ENCODE measurements around the gene LMNA. TPM values are rescaled to one million over a fixed set of nuclear protein-coding genes. Genes with fewer than 3 reads are reported as not detected.

The LMNA gene
- total RNA-seq, 1 donor from 2014 or later = 20.5 TPM

DNA sequence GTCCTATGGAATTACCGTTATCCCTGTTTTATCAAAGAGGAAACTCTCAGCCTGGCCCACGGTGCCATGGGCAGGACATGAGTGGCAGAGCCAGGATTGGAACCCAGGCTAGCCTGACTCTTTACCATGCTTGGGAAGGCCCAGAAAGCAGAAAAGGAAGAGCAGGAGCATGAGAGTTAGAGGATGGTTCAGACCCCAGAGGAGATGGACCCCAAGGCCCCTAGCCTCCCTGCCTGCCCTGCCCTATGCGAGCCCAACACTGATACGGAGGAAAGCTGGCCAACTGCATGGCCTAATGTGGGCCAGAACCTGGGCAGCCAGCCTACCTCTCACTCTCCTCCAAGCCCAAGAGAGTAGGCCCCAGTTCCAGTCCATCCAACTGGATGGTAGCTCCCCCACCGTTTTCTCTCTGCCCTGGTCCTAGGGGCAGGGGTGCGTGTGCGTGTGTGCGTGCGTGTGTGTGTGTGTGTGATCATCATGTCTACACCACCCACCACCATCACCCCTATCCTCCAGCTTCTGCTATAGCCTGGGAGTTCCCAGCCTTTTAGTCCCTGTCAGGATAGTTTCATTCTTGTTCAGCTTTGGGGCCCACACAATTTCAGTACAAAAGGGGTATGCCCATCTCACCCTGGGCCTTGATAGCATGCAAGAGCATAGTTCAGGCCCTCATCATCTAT is 16.9 kb upstream of the LMNA start:
- no peaks in the 10 kb centered on the region for H3K36me3 ChIP-seq
- Mint-ChIP-seq H3K27me3 (ENCODE audit: insufficient read depth, low read depth) (peaks cover 9% of the 10 kb centered on the region), H3K4me3 (no peak overlapping the region), H3K4me1 (peaks cover 43% of the 10 kb centered on the region), H3K9me3 (no peaks in the 10 kb centered on the region), H3K27ac (no peak overlapping the region), H3K36me3 (peaks cover 41% of the 10 kb centered on the region)
- H3F3A ChIP-seq (ENCODE audit: low read depth) = peaks cover 44% of the 10 kb centered on the region
- no peaks in the 10 kb centered on the region for H3K27me3 ChIP-seq
- TF ChIP-seq, protein P1, sequence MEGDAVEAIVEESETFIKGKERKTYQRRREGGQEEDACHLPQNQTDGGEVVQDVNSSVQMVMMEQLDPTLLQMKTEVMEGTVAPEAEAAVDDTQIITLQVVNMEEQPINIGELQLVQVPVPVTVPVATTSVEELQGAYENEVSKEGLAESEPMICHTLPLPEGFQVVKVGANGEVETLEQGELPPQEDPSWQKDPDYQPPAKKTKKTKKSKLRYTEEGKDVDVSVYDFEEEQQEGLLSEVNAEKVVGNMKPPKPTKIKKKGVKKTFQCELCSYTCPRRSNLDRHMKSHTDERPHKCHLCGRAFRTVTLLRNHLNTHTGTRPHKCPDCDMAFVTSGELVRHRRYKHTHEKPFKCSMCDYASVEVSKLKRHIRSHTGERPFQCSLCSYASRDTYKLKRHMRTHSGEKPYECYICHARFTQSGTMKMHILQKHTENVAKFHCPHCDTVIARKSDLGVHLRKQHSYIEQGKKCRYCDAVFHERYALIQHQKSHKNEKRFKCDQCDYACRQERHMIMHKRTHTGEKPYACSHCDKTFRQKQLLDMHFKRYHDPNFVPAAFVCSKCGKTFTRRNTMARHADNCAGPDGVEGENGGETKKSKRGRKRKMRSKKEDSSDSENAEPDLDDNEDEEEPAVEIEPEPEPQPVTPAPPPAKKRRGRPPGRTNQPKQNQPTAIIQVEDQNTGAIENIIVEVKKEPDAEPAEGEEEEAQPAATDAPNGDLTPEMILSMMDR (IDR thresholded peaks at IDR 0.05) = no peak
- TF ChIP-seq EZH2phosphoT487 (IDR thresholded peaks at IDR 0.05) = no peak
- TF ChIP-seq EZH2 (IDR thresholded peaks at IDR 0.05) = no peak
- H3K4me1 ChIP-seq = peaks cover 17% of the 10 kb centered on the region
- no peak overlapping the region for H3K27ac ChIP-seq
- H3K4me3 ChIP-seq = no peak overlapping the region
- peaks cover 83% of the 10 kb centered on the region for H3K79me2 ChIP-seq (ENCODE audit: low read depth)
- H3K9ac ChIP-seq = no peak overlapping the region
- no peak for DNase-seq (ENCODE audit: low spot score)
- H2AFZ ChIP-seq (replicated peaks) = no peak overlapping the region
- H3K9me3 ChIP-seq (ENCODE audit: low read depth) = no peaks in the 10 kb centered on the region
- no peak overlapping the region for H3K4me2 ChIP-seq
- H4K20me1 ChIP-seq (ENCODE audit: low read depth) = peaks cover 100% of the 10 kb centered on the region

DNA sequence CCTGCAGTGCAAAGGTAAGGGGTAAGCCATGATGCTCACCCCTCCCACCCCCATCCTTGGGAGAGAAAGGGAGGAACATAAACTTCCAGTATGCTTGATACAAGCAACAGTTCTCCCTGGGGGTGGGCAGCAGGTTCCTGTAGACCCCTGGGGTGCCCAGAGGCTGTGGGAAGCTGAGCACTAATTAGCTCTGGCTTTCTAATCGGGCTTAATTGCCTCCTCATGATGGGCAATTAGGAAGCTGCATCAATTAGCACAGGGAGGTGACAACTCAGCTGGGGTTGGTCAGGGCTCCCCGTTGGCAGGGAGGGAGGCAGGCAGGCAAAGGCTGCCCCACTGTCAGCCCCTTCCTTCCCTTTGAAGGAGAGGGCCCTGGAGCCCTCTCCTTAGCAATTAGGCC is 15.7 kb upstream of the LMNA start:
- Histone ChIP-seq H3K4me1 (peaks cover 29% of the 10 kb centered on the region), H3K79me2 (ENCODE audit: low read depth) (peaks cover 81% of the 10 kb centered on the region), H3K4me2 (peak overlapping the region; percentile 21), H2AFZ (replicated peaks) (no peak overlapping the region), H4K20me1 (ENCODE audit: low read depth) (peaks cover 100% of the 10 kb centered on the region), H3F3A (ENCODE audit: low read depth) (peaks cover 44% of the 10 kb centered on the region), H3K27me3 (no peaks in the 10 kb centered on the region), H3K36me3 (no peaks in the 10 kb centered on the region), H3K27ac (peak overlapping the region; percentile 46), H3K4me3 (no peak overlapping the region), H3K9me3 (ENCODE audit: low read depth) (no peaks in the 10 kb centered on the region), H3K9ac (no peak overlapping the region)
- no peaks in the 10 kb centered on the region for H3K9me3 Mint-ChIP-seq
- peaks cover 9% of the 10 kb centered on the region for H3K27me3 Mint-ChIP-seq (ENCODE audit: insufficient read depth, low read depth)
- TF ChIP-seq EZH2phosphoT487 (IDR thresholded peaks at IDR 0.05) (no peak), EZH2 (IDR thresholded peaks at IDR 0.05) (no peak)
- TF ChIP-seq, protein P1 (IDR thresholded peaks at IDR 0.05) = no peak
- H3K4me1 Mint-ChIP-seq = peaks cover 54% of the 10 kb centered on the region
- H3K4me3 Mint-ChIP-seq = no peak overlapping the region
- peak; percentile 28 for DNase-seq (ENCODE audit: low spot score)
- H3K36me3 Mint-ChIP-seq = peaks cover 40% of the 10 kb centered on the region
- H3K27ac Mint-ChIP-seq = no peak overlapping the region

DNA sequence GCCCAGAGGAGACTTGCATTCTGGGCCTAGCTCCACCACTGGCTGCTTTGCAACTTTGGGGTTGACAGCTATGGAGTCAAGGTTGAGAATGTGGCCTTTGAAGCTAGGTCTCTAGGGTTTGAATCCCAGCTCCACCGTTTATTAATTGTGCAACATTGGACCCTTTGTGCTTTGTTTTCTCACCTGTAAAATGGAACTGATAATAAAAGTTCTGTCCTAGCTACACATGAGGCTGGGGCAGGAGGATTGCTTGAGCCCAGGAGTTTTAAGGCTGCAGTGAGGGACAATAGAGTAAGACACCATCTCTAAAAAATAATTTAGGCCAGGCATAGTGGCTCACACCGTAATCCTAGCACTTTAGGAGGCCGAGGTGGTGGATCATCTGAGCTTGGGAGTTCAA is 15.2 kb upstream of the LMNA start:
- no peaks in the 10 kb centered on the region for H3K36me3 ChIP-seq
- H2AFZ ChIP-seq (replicated peaks) = no peak overlapping the region
- H4K20me1 ChIP-seq (ENCODE audit: low read depth) = peaks cover 100% of the 10 kb centered on the region
- H3F3A ChIP-seq (ENCODE audit: low read depth) = peaks cover 46% of the 10 kb centered on the region
- H3K27me3 Mint-ChIP-seq (ENCODE audit: insufficient read depth, low read depth) = peaks cover 5% of the 10 kb centered on the region
- no peak overlapping the region for H3K4me3 ChIP-seq
- TF ChIP-seq, protein P1 (IDR thresholded peaks at IDR 0.05) = no peak
- TF ChIP-seq EZH2phosphoT487 (IDR thresholded peaks at IDR 0.05) = no peak
- H3K9me3 Mint-ChIP-seq = no peaks in the 10 kb centered on the region
- no peaks in the 10 kb centered on the region for H3K27me3 ChIP-seq
- peaks cover 38% of the 10 kb centered on the region for H3K36me3 Mint-ChIP-seq
- no peak for DNase-seq (ENCODE audit: low spot score)
- peaks cover 31% of the 10 kb centered on the region for H3K4me1 ChIP-seq
- no peak overlapping the region for H3K4me3 Mint-ChIP-seq
- no peak overlapping the region for H3K27ac Mint-ChIP-seq
- H3K79me2 ChIP-seq (ENCODE audit: low read depth) = peaks cover 81% of the 10 kb centered on the region
- no peaks in the 10 kb centered on the region for H3K9me3 ChIP-seq (ENCODE audit: low read depth)
- peaks cover 59% of the 10 kb centered on the region for H3K4me1 Mint-ChIP-seq
- peak overlapping the region; percentile 21 for H3K4me2 ChIP-seq
- H3K9ac ChIP-seq = no peak overlapping the region
- H3K27ac ChIP-seq = peak overlapping the region; percentile 46
